CD4-positive, alpha-beta T cell treated with Interleukin-15 for 1 hour (primary cell): ENCODE data around the gene PJA1.

Experiments used
- DNase-seq: peaks from one replicate; pipeline ENCODE4 v3.0.0-alpha.2; 2020

Gene PJA1

GRCh38 chrX:69165087-69165651, at the start of gene PJA1:
Gene PJA1 (minus strand): TSS chrX:69165453. CDS start chrX:69163073, 2,380 bp downstream.
- DNase-seq, result peak; percentile 78

- DNase-seq, result no peak
These were observed 49.2 kb upstream of the PJA1 start for GRCh38 chrX:69214463-69214862.

GRCh38 chrX:69211701-69212100, 46.4 kb upstream of the PJA1 start:
- no peak for DNase-seq

GRCh38 chrX:69210581-69210980, 45.3 kb upstream of the PJA1 start:
- no peak for DNase-seq

GRCh38 chrX:69207216-69207615, 42.0 kb upstream of the PJA1 start:
- DNase-seq, result no peak

- no peak for DNase-seq
These were observed 38.4 kb upstream of the PJA1 start for GRCh38 chrX:69203638-69204037.

- DNase-seq, result no peak
These were observed 32.4 kb upstream of the PJA1 start for GRCh38 chrX:69197690-69198089.

- DNase-seq, result no peak
These were observed 31.4 kb upstream of the PJA1 start for GRCh38 chrX:69196666-69197065.

GRCh38 chrX:69195810-69196209, 30.6 kb upstream of the PJA1 start:
- DNase-seq, result no peak

- DNase-seq, result no peak
These were observed 29.9 kb upstream of the PJA1 start for GRCh38 chrX:69195192-69195591.

- DNase-seq, result no peak
These were observed 27.4 kb upstream of the PJA1 start for GRCh38 chrX:69192603-69193002.

- DNase-seq, result no peak
These were observed 24.5 kb upstream of the PJA1 start for GRCh38 chrX:69189576-69190371.

- DNase-seq, result no peak
These were observed 21.4 kb upstream of the PJA1 start for GRCh38 chrX:69186651-69187050.

GRCh38 chrX:69185886-69186285, 20.6 kb upstream of the PJA1 start:
- DNase-seq, result no peak

- DNase-seq, result no peak
These were observed 19.9 kb upstream of the PJA1 start for GRCh38 chrX:69185141-69185540.

- DNase-seq, result no peak
These were observed 17.6 kb upstream of the PJA1 start for GRCh38 chrX:69182818-69183380.

GRCh38 chrX:69179380-69179911, 14.2 kb upstream of the PJA1 start:
- no peak for DNase-seq

- no peak for DNase-seq
These were observed 13.3 kb upstream of the PJA1 start for GRCh38 chrX:69178592-69178991.

- DNase-seq, result no peak
These were observed 12.4 kb upstream of the PJA1 start for GRCh38 chrX:69177511-69178162.

- DNase-seq, result no peak
These were observed 10.8 kb upstream of the PJA1 start for GRCh38 chrX:69176053-69176452.

GRCh38 chrX:69173906-69174305, 8.7 kb upstream of the PJA1 start:
- no peak for DNase-seq

GRCh38 chrX:69172937-69173336, 7.7 kb upstream of the PJA1 start:
- no peak for DNase-seq

GRCh38 chrX:69170319-69170718, 5.1 kb upstream of the PJA1 start:
- DNase-seq, result no peak
